ENCODE results near the gene LMAN1.

DNA sequence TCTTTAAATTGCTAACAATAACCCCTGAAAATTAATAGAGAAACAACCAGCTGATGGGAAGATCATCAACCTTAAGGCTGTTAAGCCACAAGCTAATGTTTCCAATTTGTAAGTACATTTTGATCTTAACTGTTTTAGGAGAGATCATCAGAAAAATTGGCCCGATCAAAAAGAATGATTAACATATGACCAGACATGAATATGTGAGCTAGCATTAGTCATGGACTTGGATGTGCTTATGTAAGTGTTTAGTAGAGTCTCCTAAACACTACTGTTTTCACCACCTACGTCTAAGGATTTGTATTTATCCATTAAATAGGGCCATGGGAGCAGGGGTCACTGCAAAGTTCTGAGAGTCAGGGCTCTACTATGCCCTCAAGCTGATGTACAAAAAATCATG lies 4.3 kb downstream of the LMAN1 start:
- TF ChIP-seq POLR2A (IDR thresholded peaks at IDR 0.05) (no peak), POLR2AphosphoS5 (IDR thresholded peaks at IDR 0.05) (no peak), EP300 (IDR thresholded peaks at IDR 0.05) (no peak)
- TF ChIP-seq, protein P1, sequence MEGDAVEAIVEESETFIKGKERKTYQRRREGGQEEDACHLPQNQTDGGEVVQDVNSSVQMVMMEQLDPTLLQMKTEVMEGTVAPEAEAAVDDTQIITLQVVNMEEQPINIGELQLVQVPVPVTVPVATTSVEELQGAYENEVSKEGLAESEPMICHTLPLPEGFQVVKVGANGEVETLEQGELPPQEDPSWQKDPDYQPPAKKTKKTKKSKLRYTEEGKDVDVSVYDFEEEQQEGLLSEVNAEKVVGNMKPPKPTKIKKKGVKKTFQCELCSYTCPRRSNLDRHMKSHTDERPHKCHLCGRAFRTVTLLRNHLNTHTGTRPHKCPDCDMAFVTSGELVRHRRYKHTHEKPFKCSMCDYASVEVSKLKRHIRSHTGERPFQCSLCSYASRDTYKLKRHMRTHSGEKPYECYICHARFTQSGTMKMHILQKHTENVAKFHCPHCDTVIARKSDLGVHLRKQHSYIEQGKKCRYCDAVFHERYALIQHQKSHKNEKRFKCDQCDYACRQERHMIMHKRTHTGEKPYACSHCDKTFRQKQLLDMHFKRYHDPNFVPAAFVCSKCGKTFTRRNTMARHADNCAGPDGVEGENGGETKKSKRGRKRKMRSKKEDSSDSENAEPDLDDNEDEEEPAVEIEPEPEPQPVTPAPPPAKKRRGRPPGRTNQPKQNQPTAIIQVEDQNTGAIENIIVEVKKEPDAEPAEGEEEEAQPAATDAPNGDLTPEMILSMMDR (IDR thresholded peaks at IDR 0.05), result no peak
